Ovary (tissue), 3 donors: Measurements from ENCODE around the gene FAM170B.

Experiments used
- POLR2A ChIP-seq: fragments of 450-650 bp; IDR thresholded peaks from one replicate; pipeline ENCODE4 v1.6.1; 2017; ENCODE audit warnings: antibody characterized with exemption, mild to moderate bottlenecking, moderate library complexity
- TF ChIP-seq, protein P1 (sequence below), 3 donors: fragments of 450-650 bp in 2 of 3; fragments of 200-600 bp in 1 of 3; IDR thresholded peaks; one replicate each; pipeline versions ENCODE4 v1.5.1 to v1.8.0; 2016 to 2022; ENCODE audit warnings: antibody characterized with exemption in 3 of 3, mild to moderate bottlenecking in 1 of 3
- donor health status: DM: no; HTN: no; CAD: no.

DNA sequence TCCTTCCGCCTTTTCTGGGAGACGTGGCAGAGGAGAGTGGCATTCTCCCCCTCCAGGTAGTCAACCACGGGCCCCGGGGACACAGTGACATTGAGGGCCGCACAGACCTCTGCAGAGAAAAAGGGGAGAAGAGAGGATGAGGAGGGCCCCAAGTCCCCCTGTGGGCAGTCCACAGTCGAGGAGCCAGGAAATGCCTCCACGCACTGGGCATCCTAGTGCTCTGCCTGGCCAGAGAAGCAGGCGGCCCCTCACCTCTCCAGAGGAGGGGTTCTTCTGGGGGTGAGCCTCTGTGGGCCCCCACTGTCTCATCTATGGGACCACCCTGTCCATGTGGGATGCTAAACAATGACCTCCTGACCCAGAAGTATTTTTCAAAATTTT, 25.9 kb downstream of the FAM170B start:
- TF ChIP-seq, protein P1, sequence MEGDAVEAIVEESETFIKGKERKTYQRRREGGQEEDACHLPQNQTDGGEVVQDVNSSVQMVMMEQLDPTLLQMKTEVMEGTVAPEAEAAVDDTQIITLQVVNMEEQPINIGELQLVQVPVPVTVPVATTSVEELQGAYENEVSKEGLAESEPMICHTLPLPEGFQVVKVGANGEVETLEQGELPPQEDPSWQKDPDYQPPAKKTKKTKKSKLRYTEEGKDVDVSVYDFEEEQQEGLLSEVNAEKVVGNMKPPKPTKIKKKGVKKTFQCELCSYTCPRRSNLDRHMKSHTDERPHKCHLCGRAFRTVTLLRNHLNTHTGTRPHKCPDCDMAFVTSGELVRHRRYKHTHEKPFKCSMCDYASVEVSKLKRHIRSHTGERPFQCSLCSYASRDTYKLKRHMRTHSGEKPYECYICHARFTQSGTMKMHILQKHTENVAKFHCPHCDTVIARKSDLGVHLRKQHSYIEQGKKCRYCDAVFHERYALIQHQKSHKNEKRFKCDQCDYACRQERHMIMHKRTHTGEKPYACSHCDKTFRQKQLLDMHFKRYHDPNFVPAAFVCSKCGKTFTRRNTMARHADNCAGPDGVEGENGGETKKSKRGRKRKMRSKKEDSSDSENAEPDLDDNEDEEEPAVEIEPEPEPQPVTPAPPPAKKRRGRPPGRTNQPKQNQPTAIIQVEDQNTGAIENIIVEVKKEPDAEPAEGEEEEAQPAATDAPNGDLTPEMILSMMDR (IDR thresholded peaks at IDR 0.05), result no peak
- TF ChIP-seq POLR2A, result no peak
